GM18520 (cell line): ENCODE measurements around the gene SIRT5.

Source experiments
- ATAC-seq: cut with Tn5 transposase; IDR thresholded peaks from one replicate; pipeline ENCODE4 v1.9.1; 2021; ENCODE audit not compliant: unreplicated experiment

Gene SIRT5

DNA sequence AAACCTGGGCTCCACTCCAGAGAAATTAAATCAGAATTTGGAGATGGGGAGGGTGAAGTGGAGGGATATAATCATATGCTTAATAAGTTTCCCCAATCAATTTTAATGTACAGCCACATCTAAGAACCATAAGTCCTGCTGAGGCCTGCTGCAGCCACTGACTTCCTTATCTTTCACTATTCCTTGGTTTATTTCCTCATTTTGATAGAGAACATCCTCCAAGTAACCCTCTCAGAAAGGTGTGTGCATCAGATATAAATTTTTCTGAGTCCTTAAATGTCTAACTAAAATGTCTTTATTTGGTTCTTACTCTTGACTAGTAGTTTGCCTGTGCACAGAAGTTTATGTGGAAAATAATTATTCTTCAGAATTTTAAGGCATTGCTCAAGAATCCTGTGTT lies 23.7 kb upstream of the SIRT5 start:
- ATAC-seq: no peak

GRCh38 chr6:13553646-13554045 lies 20.8 kb upstream of the SIRT5 start:
- no peak for ATAC-seq

- no peak for ATAC-seq
These were observed 19.5 kb upstream of the SIRT5 start for GRCh38 chr6:13554929-13555333.

DNA sequence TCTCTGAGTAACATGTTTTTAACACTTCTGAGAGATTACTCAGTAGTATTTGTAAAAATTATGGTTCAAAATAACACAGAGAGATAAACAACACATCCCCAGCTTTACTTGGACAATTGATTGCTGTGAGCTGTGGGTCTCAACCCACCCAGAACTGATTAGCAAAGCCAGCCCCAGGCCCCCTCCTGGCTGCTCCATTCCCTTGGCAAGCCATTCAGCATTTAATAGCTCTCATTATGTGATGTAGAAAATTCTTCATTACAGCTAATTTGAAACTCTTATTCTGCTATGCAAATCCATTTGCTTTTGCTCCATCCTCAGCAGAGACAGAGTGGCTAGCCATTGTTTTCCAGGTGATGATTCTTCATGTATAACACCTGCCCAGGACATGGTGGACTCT lies 16.6 kb upstream of the SIRT5 start:
- no peak for ATAC-seq

DNA sequence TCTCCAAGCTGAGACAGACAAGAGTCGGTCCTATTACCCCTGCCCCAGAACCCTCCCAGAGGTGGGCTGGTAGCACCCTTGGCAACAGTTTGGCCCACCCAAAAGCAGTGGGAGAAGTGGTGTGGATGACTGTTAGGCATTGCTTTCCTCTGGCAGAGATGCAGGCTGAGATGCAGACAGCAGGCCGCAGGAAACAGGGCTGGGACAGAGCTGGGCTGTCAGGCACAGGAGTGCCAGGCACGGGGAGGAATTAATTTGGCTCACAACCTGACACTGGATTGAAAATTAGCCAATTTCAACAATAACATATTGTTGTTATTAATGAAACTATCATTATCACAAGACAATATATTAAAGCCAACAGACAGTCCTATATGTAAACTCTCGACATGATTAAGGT lies 15.7 kb upstream of the SIRT5 start:
- no peak for ATAC-seq

DNA sequence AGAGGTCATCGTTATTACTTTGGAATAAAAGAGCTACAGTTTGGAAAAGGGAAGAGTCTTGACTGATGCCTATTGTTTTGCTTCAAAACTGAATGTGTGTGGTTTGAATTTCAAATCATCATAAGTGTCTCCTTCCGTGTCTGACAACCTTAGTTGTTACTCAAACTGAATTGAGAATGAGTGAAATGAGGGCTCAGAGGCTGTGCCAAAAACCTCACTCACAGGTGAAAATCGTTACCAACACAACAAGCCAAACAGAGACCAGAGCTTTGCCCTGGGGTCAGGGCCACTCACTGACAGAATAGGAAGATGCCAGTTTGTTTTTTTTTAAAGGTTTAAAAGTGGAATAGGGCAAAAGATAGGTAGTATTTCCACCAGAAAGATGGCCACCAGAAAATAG lies 15.2 kb upstream of the SIRT5 start:
- ATAC-seq: no peak

DNA sequence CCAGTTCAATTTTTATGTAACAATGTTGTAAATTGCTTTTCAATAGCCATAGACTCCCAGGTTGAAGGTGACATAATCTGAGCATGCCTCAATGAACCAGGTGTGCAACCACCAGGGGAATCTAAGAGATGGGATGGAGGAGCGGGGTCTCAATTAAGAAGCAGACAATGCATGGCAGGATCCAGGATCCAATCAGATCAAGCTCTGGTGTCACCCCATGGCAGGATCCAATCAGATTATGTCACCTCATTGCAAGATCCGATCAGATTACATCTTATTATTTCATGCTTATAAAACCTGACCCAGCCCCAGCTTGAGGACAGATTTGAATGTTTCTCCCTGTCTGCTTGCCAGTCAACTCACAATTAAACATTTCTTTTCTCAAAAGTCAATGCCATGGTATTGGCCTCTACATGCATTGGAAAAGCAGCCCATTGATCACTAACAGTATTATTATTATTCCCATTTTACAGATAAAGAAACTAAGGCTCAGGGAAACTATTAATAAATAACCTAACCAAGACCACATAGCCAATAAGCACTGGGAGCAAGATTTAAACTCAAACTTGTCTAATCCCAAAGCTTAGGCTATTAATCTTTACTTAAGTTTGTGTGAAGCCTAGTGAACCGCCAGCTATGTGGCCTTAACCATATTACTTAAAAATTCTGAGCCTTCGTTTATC lies 14.3 kb upstream of the SIRT5 start:
- ATAC-seq: no peak

DNA sequence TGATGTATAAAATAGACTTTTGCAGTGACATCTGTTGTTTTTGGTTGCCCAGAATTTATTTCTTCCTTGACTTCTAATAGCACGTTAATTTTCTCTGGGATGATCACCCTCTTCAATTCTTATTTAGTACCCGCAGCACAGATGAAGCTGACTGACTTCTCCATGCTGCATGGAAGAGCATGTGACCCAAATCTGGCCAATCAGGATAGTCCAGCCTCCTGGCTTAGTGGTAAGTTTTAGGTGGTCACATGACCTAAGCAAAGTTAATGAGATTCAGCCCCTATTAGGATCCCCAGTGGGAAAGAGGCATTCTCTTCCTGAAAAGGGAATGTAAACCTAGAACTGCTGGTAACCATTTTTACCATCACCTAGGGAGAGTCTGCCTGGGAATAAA lies 13.8 kb upstream of the SIRT5 start:
- no peak for ATAC-seq

GRCh38 chr6:13561624-13562267 lies 12.7 kb upstream of the SIRT5 start:
- no peak for ATAC-seq

GRCh38 chr6:13563009-13563408 lies 11.4 kb upstream of the SIRT5 start:
- ATAC-seq: no peak

GRCh38 chr6:13565921-13566320 lies 8.5 kb upstream of the SIRT5 start:
- no peak for ATAC-seq

- no peak for ATAC-seq
These were observed 7.9 kb upstream of the SIRT5 start for GRCh38 chr6:13566500-13566899.

DNA sequence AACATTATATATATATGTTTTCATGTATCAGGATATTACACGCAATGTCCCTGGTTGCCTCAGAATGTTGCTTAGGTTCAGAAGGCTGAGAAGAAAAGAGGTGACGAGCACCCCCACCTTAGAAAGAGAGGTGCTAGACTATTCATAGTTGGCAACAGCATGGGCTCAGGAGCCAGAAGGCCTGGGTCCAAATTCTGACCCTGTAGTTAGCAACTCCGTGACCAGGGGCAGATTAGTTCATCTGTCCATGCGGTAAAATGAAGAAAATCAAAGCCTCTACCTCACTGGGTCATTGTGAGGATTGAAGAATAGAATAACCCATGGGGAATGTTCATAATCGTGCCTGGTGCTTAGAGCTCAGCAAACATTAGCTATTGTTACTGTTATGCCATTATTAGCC lies 5.4 kb upstream of the SIRT5 start:
- ATAC-seq: no peak

GRCh38 chr6:13572240-13572639 lies 2.2 kb upstream of the SIRT5 start:
- no peak for ATAC-seq

GRCh38 chr6:13572951-13573654 lies 1.3 kb upstream of the SIRT5 start:
- ATAC-seq: no peak

DNA sequence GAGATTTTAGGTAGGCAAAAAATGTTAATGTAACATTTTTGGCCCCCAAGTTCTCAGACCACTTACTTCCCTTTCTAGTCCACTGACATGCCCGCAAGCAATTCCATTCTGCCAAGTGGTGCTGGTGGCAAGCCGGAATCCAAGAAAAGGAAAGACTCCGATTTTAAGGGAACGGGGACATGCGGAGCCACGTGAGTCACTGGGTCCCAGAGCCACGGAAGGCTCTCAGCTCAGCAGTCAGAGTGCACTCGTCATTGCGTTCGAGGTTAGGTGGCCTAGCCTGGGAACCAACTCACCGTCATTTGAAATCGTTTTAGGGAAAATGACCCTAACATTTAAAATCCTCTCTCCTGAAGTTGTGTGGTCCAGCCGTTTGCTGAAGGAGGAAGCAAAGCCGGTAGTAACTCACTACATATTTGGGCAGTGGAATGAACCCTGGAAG lies 711 bp upstream of the SIRT5 start:
- no peak for ATAC-seq

DNA sequence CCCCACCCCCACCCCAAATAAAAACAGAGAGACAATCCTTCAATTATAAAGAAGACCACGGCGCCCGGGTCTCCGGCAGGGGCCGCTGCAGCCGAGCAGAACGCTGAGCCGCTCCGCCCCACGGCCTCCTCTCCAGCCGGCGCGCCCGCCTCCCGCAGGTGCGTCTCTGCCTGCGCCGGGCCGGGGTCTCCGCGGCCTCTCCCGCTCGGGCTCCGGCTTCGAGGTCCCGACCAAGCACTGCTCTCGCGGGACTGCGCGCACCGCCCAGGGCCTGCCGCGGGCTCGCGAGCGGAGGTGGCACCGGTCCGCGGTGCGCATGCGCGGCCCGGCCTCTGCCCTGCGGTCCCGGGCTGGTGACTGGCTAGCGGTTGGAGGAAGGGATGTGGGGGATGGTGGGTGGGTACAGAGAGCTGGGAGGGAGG lies 241 bp upstream of the SIRT5 start:
- peak; percentile 86 for ATAC-seq

- ATAC-seq: no peak
These were observed 975 bp downstream of the SIRT5 start for GRCh38 chr6:13575377-13575775.

- ATAC-seq: no peak
These were observed 1.6 kb downstream of the SIRT5 start for GRCh38 chr6:13576017-13576416.

GRCh38 chr6:13577926-13578325 lies 3.5 kb downstream of the SIRT5 start:
- ATAC-seq: no peak

DNA sequence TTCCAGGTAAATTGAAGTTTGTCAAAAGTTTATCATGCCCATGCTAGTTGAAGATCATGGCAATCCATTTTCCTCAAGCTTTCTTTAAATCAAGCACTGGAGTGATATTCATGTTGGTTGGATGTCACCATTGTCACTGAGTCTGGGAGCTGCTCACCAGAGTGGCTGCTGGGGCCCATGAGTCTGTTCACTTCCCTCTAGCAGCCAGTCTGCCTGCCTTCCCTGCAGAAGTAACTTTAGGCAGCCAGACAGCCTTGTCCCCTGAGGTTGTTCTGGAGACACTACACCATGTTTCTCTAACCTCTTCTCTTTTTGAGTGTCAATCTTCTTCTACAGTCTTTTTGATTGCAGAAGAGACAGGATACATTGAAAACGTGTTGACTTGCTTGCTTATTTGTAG lies 5.5 kb downstream of the SIRT5 start:
- no peak for ATAC-seq

GRCh38 chr6:13581700-13582229 lies 7.4 kb downstream of the SIRT5 start:
- no peak for ATAC-seq
